Upper lobe of left lung (tissue), 6 donors: Measurements from ENCODE around the gene PLCB2. TPM values are rescaled to one million over a fixed set of nuclear protein-coding genes. Genes with fewer than 3 reads are reported as not detected.

Experiments
- ATAC-seq, 2 donors: fragments of 200-7000 bp; cut with Tn5 transposase; one replicate each; pipeline ENCODE4 v1.9.1; 2022; ENCODE audit warnings: mild to moderate bottlenecking in 2 of 2, moderate library complexity in 2 of 2; ENCODE audit not compliant: low FRiP score in 2 of 2
- DNase-seq, 2 donors: peaks; one replicate each; pipeline ENCODE4 v3.0.0-alpha.2; 2019 to 2020
- H3K27ac ChIP-seq, 4 donors: fragments of 200-600 bp; sonication (generic); one replicate each; pipeline ENCODE4 v1.5.1; 2016 to 2019
- H3K27me3 ChIP-seq, 4 donors: fragments of 200-600 bp; sonication (generic); one replicate each; pipeline ENCODE4 v1.5.1; 2017 to 2019
- H3K36me3 ChIP-seq, 4 donors: fragments of 200-600 bp; sonication (generic); one replicate each; pipeline ENCODE4 v1.5.1; 2016 to 2019
- H3K4me1 ChIP-seq, 4 donors: fragments of 200-600 bp; sonication (generic); one replicate each; pipeline ENCODE4 v1.5.1; 2018 to 2019
- H3K4me3 ChIP-seq, 4 donors: fragments of 200-600 bp; sonication (generic); one replicate each; pipeline ENCODE4 v1.5.1; 2017 to 2019; ENCODE audit warnings: mild to moderate bottlenecking in 2 of 4, moderate library complexity in 1 of 4
- H3K9me3 ChIP-seq, 4 donors: fragments of 200-600 bp; sonication (generic); one replicate each; pipeline ENCODE4 v1.5.1; 2018 to 2019
- EP300 ChIP-seq, 4 donors: sonication (generic); formaldehyde crosslinking; IDR thresholded peaks; one replicate each; pipeline ENCODE4 v1.5.1; 2017; ENCODE audit warnings: antibody characterized with exemption in 4 of 4, control low read depth in 2 of 4
- POLR2A ChIP-seq, 4 donors: fragments of 450-650 bp; IDR thresholded peaks; one replicate each; pipeline ENCODE4 v1.5.1; 2016 to 2017; ENCODE audit warnings: antibody characterized with exemption in 4 of 4, mild to moderate bottlenecking in 2 of 4
- POLR2AphosphoS5 ChIP-seq, 2 donors: sonication (generic); formaldehyde crosslinking; IDR thresholded peaks; one replicate each; pipeline ENCODE4 v1.5.1; 2017; ENCODE audit warnings: antibody characterized with exemption in 2 of 2
- WGBS, 2 donors: methylation state at CpG; one replicate each; pipeline ENCODE4 v1.1.5; 2017 to 2018; 5-methylcytosine and 5-hydroxymethylcytosine counted together
- total RNA-seq, 6 donors: library from RNA; depleted of rRNA in 4 of 6; stranded (reverse); fragments of >200 nt in 4 of 6; gene quantifications; one replicate each; pipeline versions ENCODE4 v1.1.0 to v1.2.1, GENCODE V29; 2016 to 2021
- TF ChIP-seq, protein P1 (sequence below), 6 experiments: fragments of 450-650 bp in 4 of 6; fragments of 200-600 bp in 2 of 6; sonication (generic) in 2 of 6; IDR thresholded peaks; one replicate each; pipeline ENCODE4 v1.5.1; 2016 to 2019; ENCODE audit warnings: antibody characterized with exemption in 6 of 6
- donor health status: DM: no; HTN: no; CAD: no; lungs with moderate emphysema.
- donor health status: DM: no; HTN: yes; CAD: no; lungs with severe emphysema.

Gene PLCB2
- total RNA-seq, 6 donors from 2014 or later = 26.9 to 170 (median 85.7) TPM

GRCh38 chr15:40354408-40355171 is 46.9 kb upstream of the PLCB2 start:
- DNase-seq = no peak
- peaks cover 9 to 19% (median 16%) of the 10 kb centered on the region in 4 donors for H3K4me1 ChIP-seq
- no peaks in the 10 kb centered on the region for H3K36me3 ChIP-seq
- WGBS, 2 donors = 38 to 49% methylated on average over 8 to 9 of the region's 9 CpGs
- no peaks in the 10 kb centered on the region for H3K9me3 ChIP-seq
- no peaks in the 10 kb centered on the region for H3K27me3 ChIP-seq
- TF ChIP-seq EP300 (IDR thresholded peaks at IDR 0.05) (no peak), POLR2A (IDR thresholded peaks at IDR 0.05) (no peak), POLR2AphosphoS5 (IDR thresholded peaks at IDR 0.05) (no peak)
- TF ChIP-seq, protein P1, sequence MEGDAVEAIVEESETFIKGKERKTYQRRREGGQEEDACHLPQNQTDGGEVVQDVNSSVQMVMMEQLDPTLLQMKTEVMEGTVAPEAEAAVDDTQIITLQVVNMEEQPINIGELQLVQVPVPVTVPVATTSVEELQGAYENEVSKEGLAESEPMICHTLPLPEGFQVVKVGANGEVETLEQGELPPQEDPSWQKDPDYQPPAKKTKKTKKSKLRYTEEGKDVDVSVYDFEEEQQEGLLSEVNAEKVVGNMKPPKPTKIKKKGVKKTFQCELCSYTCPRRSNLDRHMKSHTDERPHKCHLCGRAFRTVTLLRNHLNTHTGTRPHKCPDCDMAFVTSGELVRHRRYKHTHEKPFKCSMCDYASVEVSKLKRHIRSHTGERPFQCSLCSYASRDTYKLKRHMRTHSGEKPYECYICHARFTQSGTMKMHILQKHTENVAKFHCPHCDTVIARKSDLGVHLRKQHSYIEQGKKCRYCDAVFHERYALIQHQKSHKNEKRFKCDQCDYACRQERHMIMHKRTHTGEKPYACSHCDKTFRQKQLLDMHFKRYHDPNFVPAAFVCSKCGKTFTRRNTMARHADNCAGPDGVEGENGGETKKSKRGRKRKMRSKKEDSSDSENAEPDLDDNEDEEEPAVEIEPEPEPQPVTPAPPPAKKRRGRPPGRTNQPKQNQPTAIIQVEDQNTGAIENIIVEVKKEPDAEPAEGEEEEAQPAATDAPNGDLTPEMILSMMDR (IDR thresholded peaks at IDR 0.05) = peak in 1 of 6 experiments; percentile 20
- peak in 1 of 2 donors; percentile 20 for ATAC-seq
- no peak overlapping the region for H3K4me3 ChIP-seq
- no peak overlapping the region for H3K27ac ChIP-seq

DNA sequence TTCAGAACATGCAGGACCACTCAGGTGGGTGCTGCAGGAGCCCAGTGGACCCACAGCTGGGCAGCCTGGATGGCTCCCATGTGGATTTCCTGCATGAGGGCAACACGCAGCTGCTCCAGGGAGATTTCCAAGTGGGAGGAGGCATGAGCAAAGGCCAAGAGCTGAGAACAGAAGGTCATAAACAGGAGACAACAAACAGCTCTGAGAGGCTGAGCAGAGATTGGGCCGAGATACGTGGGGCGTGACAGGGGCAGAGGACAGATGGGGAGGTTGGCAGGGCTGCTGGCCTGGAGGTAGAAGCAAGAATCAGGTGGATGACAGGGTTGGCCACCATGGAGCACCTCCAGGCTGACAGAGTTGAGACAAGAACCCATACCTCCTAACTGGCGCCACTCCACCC is 46.0 kb upstream of the PLCB2 start:
- whole genome bisulfite sequencing, 2 donors = 66 to 76% methylated on average over 5 of the region's 5 CpGs
- no peak overlapping the region for H3K27ac ChIP-seq
- no peak for DNase-seq
- no peak overlapping the region for H3K4me3 ChIP-seq
- no peaks in the 10 kb centered on the region for H3K36me3 ChIP-seq
- ATAC-seq = no peak
- H3K4me1 ChIP-seq = peaks cover 8 to 15% (median 11%) of the 10 kb centered on the region in 4 donors
- no peaks in the 10 kb centered on the region for H3K27me3 ChIP-seq
- H3K9me3 ChIP-seq = no peaks in the 10 kb centered on the region
- TF ChIP-seq, protein P1 (IDR thresholded peaks at IDR 0.05) = no peak
- TF ChIP-seq EP300 (IDR thresholded peaks at IDR 0.05) = no peak
- TF ChIP-seq POLR2A (IDR thresholded peaks at IDR 0.05) = no peak
- TF ChIP-seq POLR2AphosphoS5 (IDR thresholded peaks at IDR 0.05) = no peak

GRCh38 chr15:40352281-40352901 is 44.7 kb upstream of the PLCB2 start:
- Histone ChIP-seq H3K4me1 (peaks cover 0 to 3% (median under 1%) of the 10 kb centered on the region in 4 donors), H3K27ac (no peak overlapping the region), H3K27me3 (no peaks in the 10 kb centered on the region), H3K4me3 (no peak overlapping the region), H3K9me3 (no peaks in the 10 kb centered on the region), H3K36me3 (no peaks in the 10 kb centered on the region)
- ATAC-seq (no peak), DNase-seq (no peak)
- TF ChIP-seq POLR2A (IDR thresholded peaks at IDR 0.05) = no peak
- no peak for TF ChIP-seq EP300 (IDR thresholded peaks at IDR 0.05)
- TF ChIP-seq, protein P1 (IDR thresholded peaks at IDR 0.05) = no peak
- TF ChIP-seq POLR2AphosphoS5 (IDR thresholded peaks at IDR 0.05) = no peak
- WGBS, 2 donors = 79 to 83% methylated on average over 7 of the region's 7 CpGs

- Histone ChIP-seq H3K4me1 (peaks cover 3 to 8% (median 5%) of the 10 kb centered on the region in 4 donors), H3K27ac (no peak overlapping the region), H3K27me3 (no peaks in the 10 kb centered on the region), H3K36me3 (no peaks in the 10 kb centered on the region), H3K9me3 (no peaks in the 10 kb centered on the region), H3K4me3 (no peak overlapping the region)
- ATAC-seq = no peak
- DNase-seq = no peak
- TF ChIP-seq EP300 (IDR thresholded peaks at IDR 0.05) = no peak
- TF ChIP-seq POLR2AphosphoS5 (IDR thresholded peaks at IDR 0.05) = no peak
- TF ChIP-seq, protein P1 (IDR thresholded peaks at IDR 0.05) = no peak
- TF ChIP-seq POLR2A (IDR thresholded peaks at IDR 0.05) = no peak
- WGBS, 2 donors = 86 to 89% methylated on average over 5 of the region's 5 CpGs
Observed at GRCh38 chr15:40349163-40349562, 41.4 kb upstream of the PLCB2 start.
